CD4-positive, alpha-beta T cell (primary cell): ENCODE data around the gene RYR3. TPM values are rescaled to one million over a fixed set of nuclear protein-coding genes. Genes with fewer than 3 reads are reported as not detected.

Source experiments
- ATAC-seq: fragments of 200-7000 bp; cut with Tn5 transposase; one replicate; pipeline ENCODE4 v1.10.0; 2022; ENCODE audit warnings: mild to moderate bottlenecking; ENCODE audit not compliant: poor library complexity
- CTCF ChIA-PET: fragments of 350-600 bp; sonication (Branson Sonifier 250); formaldehyde crosslinking; loops from one replicate; lab custom pipeline; 2021; ENCODE audit warnings: antibody characterized with exemption, inconsistent platforms; lab: Charles Lee
- POLR2A ChIA-PET: fragments of 350-600 bp; sonication (Branson Sonifier 250); formaldehyde crosslinking; loops from one replicate; lab custom pipeline; 2021; ENCODE audit warnings: antibody characterized with exemption, inconsistent platforms; lab: Charles Lee
- DNase-seq, 14 experiments: peaks; one replicate each; pipeline ENCODE4 v3.0.0-alpha.2; 2013 to 2020; ENCODE audit warnings: mixed read lengths in 2 of 14
- H3K27ac ChIP-seq, 2 donors: one replicate each; pipeline versions ENCODE4 v1.5.1 to v1.7.0; 2013; ENCODE audit warnings: low read length in 2 of 2, low read depth in 1 of 2, mild to moderate bottlenecking in 1 of 2
- H3K27me3 ChIP-seq, 2 experiments: 1 replicate in 1 of 2; 2 replicates in 1 of 2; pipeline versions ENCODE4 v1.6.1 to v1.7.0; 2013; ENCODE audit warnings: low read length in 2 of 2, control low read depth in 1 of 2, mild to moderate bottlenecking in 1 of 2, moderate library complexity in 1 of 2; ENCODE audit not compliant: insufficient read depth in 2 of 2, control insufficient read depth in 1 of 2
- H3K36me3 ChIP-seq: one replicate; pipeline ENCODE4 v1.6.1; 2013; ENCODE audit warnings: low read length, control low read depth; ENCODE audit not compliant: insufficient read depth
- H3K4me1 ChIP-seq: one replicate; pipeline ENCODE4 v1.6.1; 2013; ENCODE audit warnings: low read length, control low read depth; ENCODE audit not compliant: insufficient read depth
- H3K4me3 ChIP-seq: one replicate; pipeline ENCODE4 v1.5.1; 2013; ENCODE audit warnings: mild to moderate bottlenecking, low read length, moderate library complexity
- H3K9me3 ChIP-seq, 2 experiments: 1 replicate in 1 of 2; 2 replicates in 1 of 2; pipeline versions ENCODE4 v1.6.1 to v1.7.0; 2013; ENCODE audit warnings: low read length in 2 of 2, mild to moderate bottlenecking in 2 of 2, control low read depth in 1 of 2, moderate library complexity in 1 of 2; ENCODE audit not compliant: control insufficient read depth in 1 of 2, insufficient read depth in 1 of 2
- H3K27ac Mint-ChIP-seq: one replicate; pipeline ENCODE4 v1.8.0; 2020; ENCODE audit warnings: mixed read lengths
- H3K27me3 Mint-ChIP-seq: one replicate; pipeline ENCODE4 v1.8.0; 2021; ENCODE audit warnings: mixed read lengths
- H3K36me3 Mint-ChIP-seq: one replicate; pipeline ENCODE4 v1.8.0; 2021; ENCODE audit warnings: low read depth, mixed read lengths
- H3K4me1 Mint-ChIP-seq: one replicate; pipeline ENCODE4 v1.8.0; 2021; ENCODE audit warnings: low read depth, mixed read lengths
- H3K4me3 Mint-ChIP-seq: one replicate; pipeline ENCODE4 v1.8.0; 2020; ENCODE audit warnings: mild to moderate bottlenecking, mixed read lengths
- H3K9me3 Mint-ChIP-seq: one replicate; pipeline ENCODE4 v1.8.0; 2020; ENCODE audit warnings: mixed read lengths
- CTCF ChIP-seq: fragments of 200-600 bp; IDR thresholded peaks from one replicate; pipeline ENCODE4 v1.8.0; 2022; ENCODE audit warnings: antibody characterized with exemption, mild to moderate bottlenecking
- intact Hi-C, 2 experiments: fragments of 100-400 bp; cut with DNase I in 1 of 2; cut with micrococcal nuclease in 1 of 2; formaldehyde crosslinking; loops; one replicate each; pipeline versions ENCODE4 v1.15.1 to v1.9.0; 2023 to 2025; cut with DNase I, micrococcal nuclease
- total RNA-seq, 174 experiments: library from RNA in 2 of 174; stranded (reverse) in 2 of 174; gene quantifications; one replicate each; pipeline ENCODE4 v1.2.3 and lab custom pipeline; 2021 to 2026

RYR3 gene
- total RNA-seq, 2 experiments from 2014 or later = not detected

- ChIA-PET CTCF (no interaction called here), POLR2A (no interaction called here)
These were observed 181.8 kb downstream of the RYR3 start for GRCh38 chr15:33492434-33493052.

GRCh38 chr15:33494306-33494705, 183.5 kb downstream of the RYR3 start:
- H3K4me1 ChIP-seq = no peaks in the 10 kb centered on the region
- Mint-ChIP-seq H3K36me3 (no peaks in the 10 kb centered on the region), H3K27ac (no peak overlapping the region), H3K27me3 (peaks cover 37% of the 10 kb centered on the region), H3K9me3 (no peaks in the 10 kb centered on the region), H3K4me1 (no peaks in the 10 kb centered on the region), H3K4me3 (no peak overlapping the region)
- intact Hi-C loops = no loop called here
- H3K9me3 ChIP-seq = no peaks in the 10 kb centered on the region
- DNase-seq = no peak
- no peaks in the 10 kb centered on the region for H3K27me3 ChIP-seq
- ATAC-seq = no peak
- no peak overlapping the region for H3K4me3 ChIP-seq
- CTCF ChIA-PET = interaction anchor here (1.5 kb wide), 1 partner anchor 37 kb away, joined by 4 read pairs; no protein-coding TSS in a partner anchor
- POLR2A ChIA-PET = no interaction called here
- H3K36me3 ChIP-seq = no peaks in the 10 kb centered on the region
- no peak overlapping the region for H3K27ac ChIP-seq
- no peak for TF ChIP-seq CTCF

More at GRCh38 chr15:33492434-33493052, 181.8 kb downstream of the RYR3 start:
- Mint-ChIP-seq H3K27me3 (peaks cover 24% of the 10 kb centered on the region), H3K27ac (no peak overlapping the region), H3K9me3 (no peaks in the 10 kb centered on the region), H3K4me3 (no peak overlapping the region), H3K4me1 (no peaks in the 10 kb centered on the region), H3K36me3 (no peaks in the 10 kb centered on the region)
- Histone ChIP-seq H3K9me3 (no peaks in the 10 kb centered on the region), H3K27me3 (no peaks in the 10 kb centered on the region), H3K4me3 (no peak overlapping the region), H3K27ac (no peak overlapping the region), H3K36me3 (no peaks in the 10 kb centered on the region), H3K4me1 (no peaks in the 10 kb centered on the region)
- DNase-seq (no peak), ATAC-seq (no peak)
- TF ChIP-seq CTCF = no peak
- intact Hi-C loops = no loop called here

GRCh38 chr15:33500432-33501195, 189.8 kb downstream of the RYR3 start:
- ChIA-PET CTCF (interaction anchor here (0.5 kb wide), 1 partner anchor 14 kb away, joined by 3 read pairs; no protein-coding TSS in a partner anchor), POLR2A (no interaction called here)
- H3K9me3 Mint-ChIP-seq = peaks cover 4% of the 10 kb centered on the region
- intact Hi-C loops = no loop called here
- no peak overlapping the region for H3K4me3 Mint-ChIP-seq
- ATAC-seq = no peak
- DNase-seq = no peak
- Histone ChIP-seq H3K27me3 (no peaks in the 10 kb centered on the region), H3K4me1 (no peaks in the 10 kb centered on the region), H3K4me3 (no peak overlapping the region), H3K27ac (no peak overlapping the region), H3K36me3 (no peaks in the 10 kb centered on the region), H3K9me3 (no peaks in the 10 kb centered on the region)
- H3K36me3 Mint-ChIP-seq = no peaks in the 10 kb centered on the region
- H3K27me3 Mint-ChIP-seq = peaks cover 59% of the 10 kb centered on the region
- no peaks in the 10 kb centered on the region for H3K4me1 Mint-ChIP-seq
- no peak for TF ChIP-seq CTCF
- H3K27ac Mint-ChIP-seq = no peak overlapping the region
